HG03196 (cell line): ENCODE results near the gene PRKCA.

Experiments
- ATAC-seq: cut with Tn5 transposase; IDR thresholded peaks from one replicate; pipeline ENCODE4 v1.9.1; 2021; ENCODE audit not compliant: unreplicated experiment

PRKCA gene

GRCh38 chr17:66814026-66814425 lies 511.6 kb downstream of the PRKCA start:
- ATAC-seq, result no peak

- no peak for ATAC-seq
Observed at GRCh38 chr17:66814570-66814969, 512.2 kb downstream of the PRKCA start.

- no peak for ATAC-seq
Observed at GRCh38 chr17:66817750-66818149, 515.3 kb downstream of the PRKCA start.

GRCh38 chr17:66819466-66819865 lies 517.1 kb downstream of the PRKCA start:
- ATAC-seq, result no peak

- no peak for ATAC-seq
Observed at GRCh38 chr17:66822009-66822408, 519.6 kb downstream of the PRKCA start.

- no peak for ATAC-seq
Observed at GRCh38 chr17:66826856-66827255, 524.4 kb downstream of the PRKCA start.

- ATAC-seq, result no peak
Observed at GRCh38 chr17:66829386-66829864, 527.0 kb downstream of the PRKCA start.

GRCh38 chr17:66829883-66830282 lies 527.5 kb downstream of the PRKCA start:
- no peak for ATAC-seq

- no peak for ATAC-seq
Observed at GRCh38 chr17:66830451-66830850, 528.0 kb downstream of the PRKCA start.

- ATAC-seq, result no peak
Observed at GRCh38 chr17:66831383-66832210, 529.2 kb downstream of the PRKCA start.

- ATAC-seq, result no peak
Observed at GRCh38 chr17:66833201-66833600, 530.8 kb downstream of the PRKCA start.

- ATAC-seq, result no peak
Observed at GRCh38 chr17:66834426-66834918, 532.1 kb downstream of the PRKCA start.

GRCh38 chr17:66834919-66835454 lies 532.6 kb downstream of the PRKCA start, which contains the start of gene CACNG5:
TSS of gene CACNG5 (plus strand) at chr17:66835117. CDS start at chr17:66877333, 42,216 bp downstream.
- ATAC-seq, result no peak

GRCh38 chr17:66835476-66835875 lies 533.1 kb downstream of the PRKCA start:
- ATAC-seq, result no peak

GRCh38 chr17:66836063-66837005 lies 533.9 kb downstream of the PRKCA start:
- ATAC-seq, result no peak

- ATAC-seq, result no peak
Observed at GRCh38 chr17:66837226-66837625, 534.8 kb downstream of the PRKCA start.

GRCh38 chr17:66837885-66838665 lies 535.7 kb downstream of the PRKCA start:
- ATAC-seq, result no peak

GRCh38 chr17:66839616-66840015 lies 537.2 kb downstream of the PRKCA start:
- no peak for ATAC-seq

GRCh38 chr17:66840061-66840460 lies 537.6 kb downstream of the PRKCA start:
- no peak for ATAC-seq

- ATAC-seq, result no peak
Observed at GRCh38 chr17:66841328-66841727, 538.9 kb downstream of the PRKCA start.
